IMR-90 (cell line): Measurements from ENCODE around the gene VTN. TPM values are rescaled to one million over a fixed set of nuclear protein-coding genes. Genes with fewer than 3 reads are reported as not detected.

Experiments
- ATAC-seq: fragments of 200-7000 bp; cut with Tn5 transposase; 2 replicates; pipeline ENCODE4 v1.9.1; 2020; ENCODE audit warnings: low read depth, mild to moderate bottlenecking, moderate library complexity
- BruUV-seq: library from RNA; stranded (reverse); fragments of 400-500 nt; replicated peaks from 2 replicates; lab custom pipeline; 2021; lab: Mats Ljungman, UMichigan
- CTCF ChIA-PET: fragments of 300-600 bp; formaldehyde crosslinking; extraction: SDS; loops from one replicate; lab custom pipeline; 2021; ENCODE audit warnings: antibody characterized with exemption; lab: Yijun Ruan, JAX
- POLR2A ChIA-PET: fragments of 300-600 bp; sonication (Branson Sonifier 250); formaldehyde crosslinking; loops from one replicate; lab custom pipeline; 2022; ENCODE audit warnings: antibody characterized with exemption; ENCODE audit not compliant: unreplicated experiment; lab: Charles Lee
- DNase-seq: peaks from one replicate; pipeline ENCODE4 v3.0.0; 2013
- H2AFZ ChIP-seq: replicated peaks from 2 replicates; pipeline ENCODE3; 2013; ENCODE audit warnings: low read length, mild to moderate bottlenecking; ENCODE audit not compliant: poor library complexity
- H2AK5ac ChIP-seq: 2 replicates; pipeline ENCODE4 v1.6.1; 2013; ENCODE audit warnings: low read depth, low read length, inconsistent platforms
- H2AK9ac ChIP-seq: replicated peaks from 2 replicates; pipeline ENCODE3; 2013; ENCODE audit warnings: mild to moderate bottlenecking, low read depth, low read length, moderate library complexity; ENCODE audit not compliant: poor library complexity
- H2BK120ac ChIP-seq: 2 replicates; pipeline ENCODE4 v1.6.1; 2013; ENCODE audit warnings: low read depth, low read length, inconsistent platforms
- H2BK15ac ChIP-seq: 3 replicates; pipeline ENCODE4 v1.6.1; 2013; ENCODE audit warnings: low read depth, low read length, inconsistent platforms
- H2BK20ac ChIP-seq: 2 replicates; pipeline ENCODE4 v1.6.1; 2013; ENCODE audit warnings: low read depth, mild to moderate bottlenecking, inconsistent platforms, low read length, moderate library complexity
- H2BK5ac ChIP-seq: 2 replicates; pipeline ENCODE4 v1.6.1; 2013; ENCODE audit warnings: mild to moderate bottlenecking, low read depth, low read length, inconsistent platforms; ENCODE audit not compliant: poor library complexity, severe bottlenecking
- H3K14ac ChIP-seq: replicated peaks from 2 replicates; pipeline ENCODE4 v1.6.1; 2013; ENCODE audit warnings: low read depth, low read length, inconsistent platforms
- H3K18ac ChIP-seq: 2 replicates; pipeline ENCODE4 v1.6.1; 2013; ENCODE audit warnings: low read depth, low read length, control low read depth
- H3K23ac ChIP-seq: 2 replicates; pipeline ENCODE4 v1.6.1; 2013; ENCODE audit warnings: low read depth, low read length, inconsistent platforms
- H3K27ac ChIP-seq: 2 replicates; pipeline ENCODE4 v1.5.1; 2013; ENCODE audit warnings: mild to moderate bottlenecking, control low read depth, low read length; ENCODE audit not compliant: insufficient read depth
- H3K27me3 ChIP-seq: 2 replicates; pipeline ENCODE4 v1.6.1; 2013; ENCODE audit warnings: low read length; ENCODE audit not compliant: control insufficient read depth, insufficient read depth
- H3K36me3 ChIP-seq: 2 replicates; pipeline ENCODE4 v1.6.1; 2013; ENCODE audit warnings: low read length, mixed read lengths; ENCODE audit not compliant: control insufficient read depth, insufficient read depth
- H3K4ac ChIP-seq: 2 replicates; pipeline ENCODE4 v1.6.1; 2013; ENCODE audit warnings: low read depth, low read length, inconsistent platforms
- H3K4me1 ChIP-seq: 2 replicates; pipeline ENCODE4 v1.6.1; 2013; ENCODE audit warnings: low read length, mixed read lengths; ENCODE audit not compliant: control insufficient read depth, insufficient read depth
- H3K4me2 ChIP-seq: 2 replicates; pipeline ENCODE4 v1.6.1; 2013; ENCODE audit warnings: low read depth, mild to moderate bottlenecking, control low read depth, low read length, moderate library complexity
- H3K4me3 ChIP-seq: 2 replicates; pipeline ENCODE4 v1.5.1; 2013; ENCODE audit warnings: low read depth, mild to moderate bottlenecking, control low read depth, low read length, moderate library complexity; ENCODE audit not compliant: insufficient read depth
- H3K56ac ChIP-seq: 2 replicates; pipeline ENCODE4 v1.6.1; 2013; ENCODE audit warnings: low read length, inconsistent platforms; ENCODE audit not compliant: insufficient read depth; ENCODE audit errors: extremely low read depth
- H3K79me1 ChIP-seq, 2 experiments: 2 replicates each; pipeline ENCODE4 v1.6.1; 2013; ENCODE audit warnings: low read length in 2 of 2, inconsistent platforms in 1 of 2, low read depth in 1 of 2
- H3K9ac ChIP-seq: 2 replicates; pipeline ENCODE4 v1.6.1; 2013; ENCODE audit warnings: low read depth, low read length, control low read depth
- H3K9me1 ChIP-seq: 2 replicates; pipeline ENCODE4 v1.6.1; 2013; ENCODE audit warnings: low read length, inconsistent platforms; ENCODE audit not compliant: insufficient read depth
- H3K9me3 ChIP-seq: 2 replicates; pipeline ENCODE4 v1.6.1; 2013; ENCODE audit warnings: low read length; ENCODE audit not compliant: control insufficient read depth, insufficient read depth
- H4K20me1 ChIP-seq: 2 replicates; pipeline ENCODE4 v1.6.1; 2013; ENCODE audit warnings: low read length, inconsistent platforms; ENCODE audit not compliant: insufficient read depth
- H4K5ac ChIP-seq: 2 replicates; pipeline ENCODE4 v1.6.1; 2013; ENCODE audit warnings: mild to moderate bottlenecking, low read depth, low read length, control low read depth
- H4K8ac ChIP-seq, 2 experiments: 2 replicates each; pipeline ENCODE4 v1.6.1; 2013; ENCODE audit warnings: low read depth in 2 of 2, low read length in 2 of 2, control low read depth in 1 of 2, inconsistent platforms in 1 of 2
- H4K91ac ChIP-seq: 2 replicates; pipeline ENCODE4 v1.6.1; 2013; ENCODE audit warnings: low read depth, low read length, inconsistent platforms; ENCODE audit not compliant: insufficient read depth
- BHLHE40 ChIP-seq: fragments of 150-350 bp; IDR thresholded peaks from 2 replicates; pipeline ENCODE4 v1.6.1; 2016; ENCODE audit warnings: mild to moderate bottlenecking, low read depth, low read length
- CEBPB ChIP-seq: IDR thresholded peaks from 2 replicates; pipeline ENCODE4 v1.6.1; 2012; ENCODE audit warnings: low read depth, low read length, improper control_type of control experiment
- CHD1 ChIP-seq: IDR thresholded peaks from 2 replicates; pipeline ENCODE4 v1.6.1; 2012; ENCODE audit warnings: low read depth, low read length, improper control_type of control experiment
- FOS ChIP-seq: fragments of 150-350 bp; IDR thresholded peaks from 2 replicates; pipeline ENCODE4 v1.6.1; 2016; ENCODE audit warnings: low read depth, low read length
- MAFK ChIP-seq: IDR thresholded peaks from 2 replicates; pipeline ENCODE4 v1.6.1; 2012; ENCODE audit warnings: low read depth, low read length, improper control_type of control experiment
- MAZ ChIP-seq: IDR thresholded peaks from 2 replicates; pipeline ENCODE4 v1.6.1; 2012; ENCODE audit warnings: low read depth, mild to moderate bottlenecking, low read length, improper control_type of control experiment, moderate library complexity, borderline replicate concordance
- MXI1 ChIP-seq: IDR thresholded peaks from 2 replicates; pipeline ENCODE4 v1.6.1; 2012; ENCODE audit warnings: low read depth, mild to moderate bottlenecking, low read length, moderate library complexity, borderline replicate concordance
- NFE2L2 ChIP-seq: fragments of 150-350 bp; IDR thresholded peaks from 2 replicates; pipeline ENCODE4 v1.6.1; 2016; ENCODE audit warnings: low read depth, mild to moderate bottlenecking, low read length
- POLR2A ChIP-seq: IDR thresholded peaks from 2 replicates; pipeline ENCODE4 v1.6.1; 2012; ENCODE audit warnings: mild to moderate bottlenecking, low read depth, low read length
- RAD21 ChIP-seq: IDR thresholded peaks from 2 replicates; pipeline ENCODE4 v1.6.1; 2012; ENCODE audit warnings: low read length, improper control_type of control experiment
- RCOR1 ChIP-seq: IDR thresholded peaks from 2 replicates; pipeline ENCODE4 v1.6.1; 2012; ENCODE audit warnings: mild to moderate bottlenecking, low read length, improper control_type of control experiment; ENCODE audit not compliant: insufficient replicate concordance
- RFX5 ChIP-seq: IDR thresholded peaks from 2 replicates; pipeline ENCODE4 v1.8.0; 2012; ENCODE audit warnings: low read depth, mild to moderate bottlenecking, low read length, moderate library complexity
- SMC3 ChIP-seq: fragments of 150-350 bp; IDR thresholded peaks from 2 replicates; pipeline ENCODE4 v1.6.1; 2016; ENCODE audit warnings: low read depth, mild to moderate bottlenecking, antibody characterized with exemption, low read length, moderate library complexity
- WGBS, 2 experiments: methylation state at CpG; one replicate each; pipeline versions ENCODE4 v1.1.5 to v1.1.7; 2013; ENCODE audit warnings: missing lambda C conversion rate in 2 of 2; ENCODE audit not compliant: insufficient read length in 1 of 2; ENCODE audit errors: extremely low coverage in 2 of 2; 5-methylcytosine and 5-hydroxymethylcytosine counted together
- dilution Hi-C: fragments of 300-500 bp; cut with HindIII; formaldehyde crosslinking; loops from one replicate; pipeline ENCODE4 v1.14.3; 2018; ENCODE audit warnings: low sequenced_read_pairs; ENCODE audit not compliant: unreplicated experiment
- in situ Hi-C: fragments of 300-500 bp; cut with MboI; formaldehyde crosslinking; loops from 3 replicates; pipeline ENCODE4 v1.14.3; 2019; ENCODE audit warnings: low sequenced_read_pairs, inconsistent platforms, mixed read lengths
- intact Hi-C: fragments of 100-400 bp; cut with micrococcal nuclease; formaldehyde crosslinking; loops from 2 replicates; pipeline ENCODE4 v1.10.0; 2022
- polyA plus RNA-seq, 3 experiments: library from polyadenylated mRNA; depleted of rRNA; stranded (reverse); fragments of >200 nt; gene quantifications; 2 replicates each; pipeline ENCODE4 v1.2.3, GENCODE V29; 2012; ENCODE audit warnings: low replicate concordance in 1 of 3
- total RNA-seq: library from RNA; depleted of rRNA; stranded (reverse); fragments of >200 nt; gene quantifications from 2 replicates; pipeline ENCODE4 v1.2.3, GENCODE V29; 2012
- TF ChIP-seq, protein P1 (sequence below): fragments of 150-350 bp; IDR thresholded peaks from 2 replicates; pipeline ENCODE4 v1.6.1; 2017; ENCODE audit warnings: mild to moderate bottlenecking, antibody characterized with exemption, low read length, low read depth
- TF ChIP-seq, protein P2 (sequence below): conservative IDR thresholded peaks from 2 replicates; pipeline ENCODE4 v1.5.1; 2012; ENCODE audit warnings: mild to moderate bottlenecking, low read depth, low read length, improper control_type of control experiment
- TF ChIP-seq, protein P3 (sequence below): fragments of 150-350 bp; IDR thresholded peaks from 2 replicates; pipeline ENCODE4 v1.6.1; 2016; ENCODE audit warnings: low read depth, mild to moderate bottlenecking, low read length, moderate library complexity, borderline replicate concordance

The VTN gene
- total and polyA plus RNA-seq, 2 of the 4 experiments (the other 2 are of a cell fraction) = 0.18 to 1.0 TPM

GRCh38 chr17:28388106-28388505, 18.0 kb upstream of the VTN start:
- H3K9me1 ChIP-seq = peaks cover 3% of the 10 kb centered on the region; the same call in 1 of the 2 replicates
- no peak overlapping the region for H3K27ac ChIP-seq
- no peak overlapping the region for H2BK20ac ChIP-seq
- WGBS, 2 experiments = 100% methylated on average over 2 of the region's 11 CpGs; no CpG with 5 or more reads in 1 of the 2 experiments
- H3K9ac ChIP-seq = no peak overlapping the region
- no peak overlapping the region for H3K4me3 ChIP-seq
- no peak overlapping the region for H2AK5ac ChIP-seq
- no peak overlapping the region for H2BK120ac ChIP-seq
- H3K4me1 ChIP-seq = peaks cover 2% of the 10 kb centered on the region; the same call in 1 of the 2 replicates
- no peak overlapping the region for H2AFZ ChIP-seq
- peaks cover 38% of the 10 kb centered on the region for H3K36me3 ChIP-seq
- no peak overlapping the region for H4K91ac ChIP-seq
- no peaks in the 10 kb centered on the region for H3K27me3 ChIP-seq
- no peak overlapping the region for H3K4me2 ChIP-seq
- in situ Hi-C loops = no loop called here
- no peak overlapping the region for H2BK5ac ChIP-seq
- no peak overlapping the region for H3K14ac ChIP-seq
- H3K23ac ChIP-seq = no peak overlapping the region
- no peak overlapping the region for H2AK9ac ChIP-seq
- H2BK15ac ChIP-seq = no peak overlapping the region
- H4K5ac ChIP-seq = no peak overlapping the region
- no peak overlapping the region for H3K56ac ChIP-seq
- ChIA-PET CTCF (no interaction called here), POLR2A (no interaction called here)
- no peak overlapping the region for H3K18ac ChIP-seq
- no peaks in the 10 kb centered on the region for H3K9me3 ChIP-seq
- dilution Hi-C loops = no loop called here
- intact Hi-C loops = no loop called here
- H3K79me1 ChIP-seq = peaks cover 0 to 3% of the 10 kb centered on the region in 2 experiments; a peak in 1 of 4 replicates
- peaks cover 6% of the 10 kb centered on the region; the same call in 1 of the 2 replicates for H4K20me1 ChIP-seq
- H3K4ac ChIP-seq = no peak overlapping the region
- DNase-seq (no peak), ATAC-seq (no peak)
- BruUV-seq = no TSS peak
- TF ChIP-seq, protein P1, sequence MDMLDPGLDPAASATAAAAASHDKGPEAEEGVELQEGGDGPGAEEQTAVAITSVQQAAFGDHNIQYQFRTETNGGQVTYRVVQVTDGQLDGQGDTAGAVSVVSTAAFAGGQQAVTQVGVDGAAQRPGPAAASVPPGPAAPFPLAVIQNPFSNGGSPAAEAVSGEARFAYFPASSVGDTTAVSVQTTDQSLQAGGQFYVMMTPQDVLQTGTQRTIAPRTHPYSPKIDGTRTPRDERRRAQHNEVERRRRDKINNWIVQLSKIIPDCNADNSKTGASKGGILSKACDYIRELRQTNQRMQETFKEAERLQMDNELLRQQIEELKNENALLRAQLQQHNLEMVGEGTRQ = no peak
- no peak for TF ChIP-seq MAFK
- no peak for TF ChIP-seq MAZ
- TF ChIP-seq, protein P2, sequence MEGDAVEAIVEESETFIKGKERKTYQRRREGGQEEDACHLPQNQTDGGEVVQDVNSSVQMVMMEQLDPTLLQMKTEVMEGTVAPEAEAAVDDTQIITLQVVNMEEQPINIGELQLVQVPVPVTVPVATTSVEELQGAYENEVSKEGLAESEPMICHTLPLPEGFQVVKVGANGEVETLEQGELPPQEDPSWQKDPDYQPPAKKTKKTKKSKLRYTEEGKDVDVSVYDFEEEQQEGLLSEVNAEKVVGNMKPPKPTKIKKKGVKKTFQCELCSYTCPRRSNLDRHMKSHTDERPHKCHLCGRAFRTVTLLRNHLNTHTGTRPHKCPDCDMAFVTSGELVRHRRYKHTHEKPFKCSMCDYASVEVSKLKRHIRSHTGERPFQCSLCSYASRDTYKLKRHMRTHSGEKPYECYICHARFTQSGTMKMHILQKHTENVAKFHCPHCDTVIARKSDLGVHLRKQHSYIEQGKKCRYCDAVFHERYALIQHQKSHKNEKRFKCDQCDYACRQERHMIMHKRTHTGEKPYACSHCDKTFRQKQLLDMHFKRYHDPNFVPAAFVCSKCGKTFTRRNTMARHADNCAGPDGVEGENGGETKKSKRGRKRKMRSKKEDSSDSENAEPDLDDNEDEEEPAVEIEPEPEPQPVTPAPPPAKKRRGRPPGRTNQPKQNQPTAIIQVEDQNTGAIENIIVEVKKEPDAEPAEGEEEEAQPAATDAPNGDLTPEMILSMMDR = no peak
- no peak for TF ChIP-seq MXI1
- no peak for TF ChIP-seq SMC3
- TF ChIP-seq POLR2A = no peak
- TF ChIP-seq RAD21 = no peak
- TF ChIP-seq FOS = no peak
- no peak for TF ChIP-seq CEBPB
- no peak for TF ChIP-seq RCOR1
- TF ChIP-seq, protein P3, sequence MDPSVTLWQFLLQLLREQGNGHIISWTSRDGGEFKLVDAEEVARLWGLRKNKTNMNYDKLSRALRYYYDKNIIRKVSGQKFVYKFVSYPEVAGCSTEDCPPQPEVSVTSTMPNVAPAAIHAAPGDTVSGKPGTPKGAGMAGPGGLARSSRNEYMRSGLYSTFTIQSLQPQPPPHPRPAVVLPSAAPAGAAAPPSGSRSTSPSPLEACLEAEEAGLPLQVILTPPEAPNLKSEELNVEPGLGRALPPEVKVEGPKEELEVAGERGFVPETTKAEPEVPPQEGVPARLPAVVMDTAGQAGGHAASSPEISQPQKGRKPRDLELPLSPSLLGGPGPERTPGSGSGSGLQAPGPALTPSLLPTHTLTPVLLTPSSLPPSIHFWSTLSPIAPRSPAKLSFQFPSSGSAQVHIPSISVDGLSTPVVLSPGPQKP = no peak
- no peak for TF ChIP-seq RFX5
- no peak for TF ChIP-seq CHD1
- TF ChIP-seq BHLHE40 = no peak
- TF ChIP-seq NFE2L2 = no peak
- no peak overlapping the region for H4K8ac ChIP-seq
